HepG2 (cell line): ENCODE results near the gene STPG4. TPM values are rescaled to one million over a fixed set of nuclear protein-coding genes. Genes with fewer than 3 reads are reported as not detected.

Experiments used
- ARID5B ChIP-seq: IDR thresholded peaks from 2 replicates; pipeline ENCODE4 v1.4.0; 2020; ENCODE audit warnings: mild to moderate bottlenecking, missing genetic modification reagents
- ESRRA ChIP-seq: sonication (generic); formaldehyde crosslinking; IDR thresholded peaks from 2 replicates; pipeline ENCODE4 v1.5.1; 2020; ENCODE audit warnings: mild to moderate bottlenecking, low read depth, missing genetic modification reagents
- HNRNPK ChIP-seq: fragments of 200-400 bp; formaldehyde crosslinking; IDR thresholded peaks from 2 replicates; pipeline ENCODE4 v1.6.1; 2018; ENCODE audit warnings: low read length, low read depth, moderate library complexity, mild to moderate bottlenecking; ENCODE audit not compliant: poor library complexity, severe bottlenecking
- PHB2 ChIP-seq: fragments of 450-650 bp; IDR thresholded peaks from 2 replicates; pipeline ENCODE4 v1.6.1; 2018; ENCODE audit not compliant: partially characterized antibody
- PRPF4 ChIP-seq: fragments of 200-400 bp; formaldehyde crosslinking; IDR thresholded peaks from 2 replicates; pipeline ENCODE4 v1.6.1; 2016; ENCODE audit warnings: low read length, low read depth; ENCODE audit not compliant: poor library complexity, severe bottlenecking
- RBAK ChIP-seq: sonication (generic); formaldehyde crosslinking; IDR thresholded peaks from 2 replicates; pipeline ENCODE4 v1.5.1; 2020; ENCODE audit warnings: mild to moderate bottlenecking, missing genetic modification reagents
- RBFOX2 ChIP-seq: fragments of 200-400 bp; formaldehyde crosslinking; IDR thresholded peaks from 2 replicates; pipeline ENCODE4 v1.6.1; 2017; ENCODE audit warnings: low read depth, mild to moderate bottlenecking, low read length
- REL ChIP-seq: sonication (generic); formaldehyde crosslinking; conservative IDR thresholded peaks from 2 replicates; pipeline ENCODE4 v1.8.0; 2022; ENCODE audit warnings: mild to moderate bottlenecking, missing genetic modification reagents, moderate library complexity
- RFX3 ChIP-seq: IDR thresholded peaks from 2 replicates; pipeline ENCODE4 v1.6.1; 2016; ENCODE audit warnings: missing biosample characterization, missing genetic modification reagents
- SOX6 ChIP-seq, 2 experiments: fragments of 450-650 bp in 1 of 2; sonication (generic) in 1 of 2; formaldehyde crosslinking in 1 of 2; IDR thresholded peaks; 2 replicates each; pipeline versions ENCODE4 v1.4.0 to v1.6.1; 2017 to 2020; ENCODE audit warnings: antibody characterized with exemption in 1 of 2, mild to moderate bottlenecking in 1 of 2, missing genetic modification reagents in 1 of 2
- SYNCRIP ChIP-seq: fragments of 200-400 bp; formaldehyde crosslinking; IDR thresholded peaks from 2 replicates; pipeline ENCODE4 v1.6.1; 2018; ENCODE audit warnings: mild to moderate bottlenecking, low read depth, low read length; ENCODE audit not compliant: insufficient read depth
- WIZ ChIP-seq: sonication (generic); formaldehyde crosslinking; IDR thresholded peaks from 2 replicates; pipeline ENCODE4 v1.5.1; 2020; ENCODE audit warnings: mild to moderate bottlenecking, missing genetic modification reagents
- ZFAT ChIP-seq: sonication (generic); formaldehyde crosslinking; conservative IDR thresholded peaks from 2 replicates; pipeline ENCODE4 v1.8.1; 2023; ENCODE audit warnings: missing genetic modification reagents, inconsistent platforms
- ZFP36 ChIP-seq: fragments of 150-350 bp; IDR thresholded peaks from 2 replicates; pipeline ENCODE4 v1.6.1; 2018; ENCODE audit warnings: borderline replicate concordance, low read length, low read depth; ENCODE audit not compliant: partially characterized antibody
- ZFP36L1 ChIP-seq: sonication (generic); formaldehyde crosslinking; IDR thresholded peaks from 2 replicates; pipeline ENCODE4 v1.8.0; 2022; ENCODE audit warnings: mild to moderate bottlenecking, missing genetic modification reagents, moderate library complexity
- ZKSCAN1 ChIP-seq: fragments of 150-350 bp; IDR thresholded peaks from 2 replicates; pipeline ENCODE4 v1.6.1; 2014; ENCODE audit warnings: low read length
- ZNF17 ChIP-seq: sonication (generic); formaldehyde crosslinking; IDR thresholded peaks from 2 replicates; pipeline ENCODE4 v1.5.0; 2020; ENCODE audit warnings: mild to moderate bottlenecking, missing genetic modification reagents
- ZNF326 ChIP-seq: sonication (generic); formaldehyde crosslinking; IDR thresholded peaks from 2 replicates; pipeline ENCODE4 v1.4.0; 2020; ENCODE audit warnings: missing genetic modification reagents, borderline replicate concordance
- ZNF557 ChIP-seq: sonication (generic); formaldehyde crosslinking; IDR thresholded peaks from 2 replicates; pipeline ENCODE4 v1.4.0; 2020; ENCODE audit warnings: missing genetic modification reagents
- ZNF704 ChIP-seq: sonication (generic); formaldehyde crosslinking; IDR thresholded peaks from 2 replicates; pipeline ENCODE4 v1.8.1; 2023; ENCODE audit warnings: mild to moderate bottlenecking, inconsistent platforms, moderate library complexity, missing genetic modification reagents, borderline replicate concordance
- polyA plus RNA-seq, 8 experiments: library from polyadenylated mRNA; depleted of rRNA in 3 of 8; stranded (reverse) in 7 of 8; unstranded in 1 of 8; fragments of >200 nt; fragmentation: Illumina TruSeq in 4 of 8; extraction: Trizol in 4 of 8; gene quantifications; 2 replicates each; pipeline versions ENCODE4 v1.2.1 to v1.2.3, GENCODE V29; 2011 to 2016; ENCODE audit warnings: low read depth in 4 of 8, missing spikeins in 1 of 8, mixed read lengths in 1 of 8; ENCODE audit not compliant: insufficient read depth in 1 of 8
- total RNA-seq, 5 experiments: library from RNA; depleted of rRNA; stranded (reverse); fragments of >200 nt; fragmentation: Illumina TruSeq; extraction: Trizol; gene quantifications; 2 replicates each; pipeline ENCODE4 v1.2.3, GENCODE V29; 2016; ENCODE audit warnings: low read depth in 1 of 5
- TF ChIP-seq, protein P1 (sequence below): sonication (generic); formaldehyde crosslinking; conservative IDR thresholded peaks from 2 replicates; pipeline ENCODE4 v1.8.0; 2022; ENCODE audit warnings: mild to moderate bottlenecking, moderate library complexity, missing genetic modification reagents
- TF ChIP-seq, protein P2 (sequence below): IDR thresholded peaks from 2 replicates; pipeline ENCODE4 v1.6.1; 2016; ENCODE audit warnings: low read depth

The STPG4 gene
- total and polyA plus RNA-seq, 2 of the 13 experiments (the other 11 are each of a cell fraction or from before 2014, with no cell fraction given): 0.11 to 0.15 TPM

DNA sequence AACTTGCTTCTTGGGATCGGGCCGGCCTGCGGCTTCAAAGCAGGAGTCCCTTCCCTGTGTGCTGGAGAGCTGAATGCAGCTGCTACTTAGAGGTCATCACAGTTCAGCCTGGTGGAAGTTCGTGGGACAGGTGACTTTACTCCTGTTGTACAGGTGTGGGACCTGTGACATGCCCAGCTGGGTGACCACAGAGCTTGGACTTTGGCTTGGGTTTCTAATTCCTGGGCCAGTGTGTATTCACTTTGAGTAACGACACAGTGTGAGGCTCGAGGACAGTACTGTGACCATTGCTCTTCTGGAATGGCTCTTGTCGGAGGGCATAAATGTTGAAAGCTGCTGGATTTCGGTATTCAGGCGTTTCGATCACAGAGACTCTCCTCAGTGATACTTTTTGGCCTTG is 114.5 kb downstream of the STPG4 start (continued):
- TF ChIP-seq ZFP36 (no peak), REL (CRISPR knock-in tag) (no peak), ZNF704 (CRISPR knock-in tag) (no peak), ZNF326 (CRISPR knock-in tag) (no peak), ARID5B (CRISPR knock-in tag) (peak; percentile 61), PHB2 (no peak), ESRRA (CRISPR knock-in tag) (no peak), ZNF17 (no peak), HNRNPK (no peak), RBAK (0 out of 2 replicates have a peak, but pooled peaks have one; percentile 25), ZFAT (CRISPR knock-in tag) (no peak), RFX3 (CRISPR knock-in tag) (no peak), ZNF557 (CRISPR knock-in tag) (0 out of 2 replicates have a peak, but pooled peaks have one; percentile 41), WIZ (no peak), SYNCRIP (no peak), ZFP36L1 (no peak), PRPF4 (no peak), ZKSCAN1 (no peak), SOX6 (IDR thresholded peaks at IDR 0.05) (no peak), SOX6 (CRISPR knock-in tag; IDR thresholded peaks at IDR 0.05) (peak; percentile 22; the same call in 1 of the 2 replicates), RBFOX2 (no peak)
- TF ChIP-seq, protein P1, sequence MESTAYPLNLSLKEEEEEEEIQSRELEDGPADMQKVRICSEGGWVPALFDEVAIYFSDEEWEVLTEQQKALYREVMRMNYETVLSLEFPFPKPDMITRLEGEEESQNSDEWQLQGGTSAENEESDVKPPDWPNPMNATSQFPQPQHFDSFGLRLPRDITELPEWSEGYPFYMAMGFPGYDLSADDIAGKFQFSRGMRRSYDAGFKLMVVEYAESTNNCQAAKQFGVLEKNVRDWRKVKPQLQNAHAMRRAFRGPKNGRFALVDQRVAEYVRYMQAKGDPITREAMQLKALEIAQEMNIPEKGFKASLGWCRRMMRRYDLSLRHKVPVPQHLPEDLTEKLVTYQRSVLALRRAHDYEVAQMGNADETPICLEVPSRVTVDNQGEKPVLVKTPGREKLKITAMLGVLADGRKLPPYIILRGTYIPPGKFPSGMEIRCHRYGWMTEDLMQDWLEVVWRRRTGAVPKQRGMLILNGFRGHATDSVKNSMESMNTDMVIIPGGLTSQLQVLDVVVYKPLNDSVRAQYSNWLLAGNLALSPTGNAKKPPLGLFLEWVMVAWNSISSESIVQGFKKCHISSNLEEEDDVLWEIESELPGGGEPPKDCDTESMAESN (CRISPR knock-in tag): no peak
- TF ChIP-seq, protein P2, sequence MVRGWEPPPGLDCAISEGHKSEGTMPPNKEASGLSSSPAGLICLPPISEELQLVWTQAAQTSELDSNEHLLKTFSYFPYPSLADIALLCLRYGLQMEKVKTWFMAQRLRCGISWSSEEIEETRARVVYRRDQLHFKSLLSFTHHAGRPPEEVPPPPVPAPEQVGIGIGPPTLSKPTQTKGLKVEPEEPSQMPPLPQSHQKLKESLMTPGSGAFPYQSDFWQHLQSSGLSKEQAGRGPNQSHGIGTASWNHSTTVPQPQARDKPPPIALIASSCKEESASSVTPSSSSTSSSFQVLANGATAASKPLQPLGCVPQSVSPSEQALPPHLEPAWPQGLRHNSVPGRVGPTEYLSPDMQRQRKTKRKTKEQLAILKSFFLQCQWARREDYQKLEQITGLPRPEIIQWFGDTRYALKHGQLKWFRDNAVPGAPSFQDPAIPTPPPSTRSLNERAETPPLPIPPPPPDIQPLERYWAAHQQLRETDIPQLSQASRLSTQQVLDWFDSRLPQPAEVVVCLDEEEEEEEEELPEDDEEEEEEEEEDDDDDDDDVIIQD: no peak
